Gastrocnemius medialis (tissue), 4 donors: ENCODE data around the gene CRYL1.

ENCODE experiments used
- POLR2A ChIP-seq, 2 donors: fragments of 450-650 bp; IDR thresholded peaks; one replicate each; pipeline ENCODE4 v1.6.1; 2017; ENCODE audit warnings: antibody characterized with exemption in 2 of 2, mild to moderate bottlenecking in 2 of 2, moderate library complexity in 2 of 2
- TF ChIP-seq, protein P1 (sequence below), 5 experiments: fragments of 450-650 bp in 3 of 5; fragments of 200-600 bp in 2 of 5; sonication (generic) in 2 of 5; IDR thresholded peaks in 4 of 5; conservative IDR thresholded peaks in 1 of 5; 1 replicate in 4 of 5; 2 replicates in 1 of 5; pipeline ENCODE4 v1.5.1; 2016 to 2019; ENCODE audit warnings: antibody characterized with exemption in 5 of 5, mild to moderate bottlenecking in 3 of 5, moderate library complexity in 3 of 5

GRCh38 chr13:20573186-20573585 is 47.5 kb upstream of the CRYL1 start:
- TF ChIP-seq, protein P1, sequence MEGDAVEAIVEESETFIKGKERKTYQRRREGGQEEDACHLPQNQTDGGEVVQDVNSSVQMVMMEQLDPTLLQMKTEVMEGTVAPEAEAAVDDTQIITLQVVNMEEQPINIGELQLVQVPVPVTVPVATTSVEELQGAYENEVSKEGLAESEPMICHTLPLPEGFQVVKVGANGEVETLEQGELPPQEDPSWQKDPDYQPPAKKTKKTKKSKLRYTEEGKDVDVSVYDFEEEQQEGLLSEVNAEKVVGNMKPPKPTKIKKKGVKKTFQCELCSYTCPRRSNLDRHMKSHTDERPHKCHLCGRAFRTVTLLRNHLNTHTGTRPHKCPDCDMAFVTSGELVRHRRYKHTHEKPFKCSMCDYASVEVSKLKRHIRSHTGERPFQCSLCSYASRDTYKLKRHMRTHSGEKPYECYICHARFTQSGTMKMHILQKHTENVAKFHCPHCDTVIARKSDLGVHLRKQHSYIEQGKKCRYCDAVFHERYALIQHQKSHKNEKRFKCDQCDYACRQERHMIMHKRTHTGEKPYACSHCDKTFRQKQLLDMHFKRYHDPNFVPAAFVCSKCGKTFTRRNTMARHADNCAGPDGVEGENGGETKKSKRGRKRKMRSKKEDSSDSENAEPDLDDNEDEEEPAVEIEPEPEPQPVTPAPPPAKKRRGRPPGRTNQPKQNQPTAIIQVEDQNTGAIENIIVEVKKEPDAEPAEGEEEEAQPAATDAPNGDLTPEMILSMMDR (IDR thresholded peaks at IDR 0.05 in 4 of 5, conservative IDR thresholded peaks at IDR 0.05 in 1 of 5), result no peak
- TF ChIP-seq POLR2A (IDR thresholded peaks at IDR 0.05), result no peak
